HepG2 (cell line): ENCODE results near the gene SULT1B1.

Experiments
- HOXD1 ChIP-seq: sonication (generic); formaldehyde crosslinking; IDR thresholded peaks from 2 replicates; pipeline ENCODE4 v1.5.0; 2020; ENCODE audit warnings: missing genetic modification reagents
- ZBTB2 ChIP-seq: sonication (generic); formaldehyde crosslinking; IDR thresholded peaks from 2 replicates; pipeline ENCODE4 v1.8.0; 2022; ENCODE audit warnings: low read depth, missing genetic modification reagents
- ZFP37 ChIP-seq: sonication (generic); formaldehyde crosslinking; IDR thresholded peaks from 2 replicates; pipeline ENCODE4 v1.4.0; 2020; ENCODE audit warnings: missing genetic modification reagents, borderline replicate concordance
- ZNF337 ChIP-seq: sonication (generic); formaldehyde crosslinking; IDR thresholded peaks from 2 replicates; pipeline ENCODE4 v1.5.1; 2020; ENCODE audit warnings: missing genetic modification reagents, low read depth, mild to moderate bottlenecking, borderline replicate concordance
- ZNF530 ChIP-seq: sonication (generic); formaldehyde crosslinking; IDR thresholded peaks from 2 replicates; pipeline ENCODE4 v1.5.0; 2020; ENCODE audit warnings: low read depth, mild to moderate bottlenecking, missing genetic modification reagents

DNA sequence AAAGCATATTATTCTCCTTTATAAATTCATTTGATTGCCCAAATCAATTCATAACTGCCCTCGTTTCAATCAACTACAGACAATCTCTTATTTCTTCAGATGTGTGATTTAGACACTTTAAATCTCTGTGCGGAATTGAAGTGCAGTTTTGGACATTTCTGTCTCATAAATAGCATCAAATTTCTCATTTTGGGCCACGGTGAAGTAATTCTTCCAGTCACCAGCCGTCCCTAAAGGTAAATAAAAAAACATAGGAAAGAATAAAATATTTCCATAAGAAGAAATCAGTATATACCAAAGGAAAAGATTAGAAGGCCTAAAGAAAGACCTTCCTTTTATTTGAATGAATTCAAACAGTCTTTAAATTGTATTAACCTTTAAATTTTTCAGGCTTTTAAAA lies 33.4 kb downstream of the SULT1B1 start:
- no peak for TF ChIP-seq ZNF337 (CRISPR knock-in tag)
- TF ChIP-seq ZBTB2 (CRISPR knock-in tag): no peak
- TF ChIP-seq HOXD1 (CRISPR knock-in tag): no peak
- TF ChIP-seq ZNF530 (CRISPR knock-in tag): no peak
- TF ChIP-seq ZFP37 (CRISPR knock-in tag): no peak
